Measurements from ENCODE around the gene PRELID1. TPM values are rescaled to one million over a fixed set of nuclear protein-coding genes. Genes with fewer than 3 reads are reported as not detected.

PRELID1 gene
- total RNA-seq, 2 experiments from 2014 or later, result 33.1 to 35.0 TPM

DNA sequence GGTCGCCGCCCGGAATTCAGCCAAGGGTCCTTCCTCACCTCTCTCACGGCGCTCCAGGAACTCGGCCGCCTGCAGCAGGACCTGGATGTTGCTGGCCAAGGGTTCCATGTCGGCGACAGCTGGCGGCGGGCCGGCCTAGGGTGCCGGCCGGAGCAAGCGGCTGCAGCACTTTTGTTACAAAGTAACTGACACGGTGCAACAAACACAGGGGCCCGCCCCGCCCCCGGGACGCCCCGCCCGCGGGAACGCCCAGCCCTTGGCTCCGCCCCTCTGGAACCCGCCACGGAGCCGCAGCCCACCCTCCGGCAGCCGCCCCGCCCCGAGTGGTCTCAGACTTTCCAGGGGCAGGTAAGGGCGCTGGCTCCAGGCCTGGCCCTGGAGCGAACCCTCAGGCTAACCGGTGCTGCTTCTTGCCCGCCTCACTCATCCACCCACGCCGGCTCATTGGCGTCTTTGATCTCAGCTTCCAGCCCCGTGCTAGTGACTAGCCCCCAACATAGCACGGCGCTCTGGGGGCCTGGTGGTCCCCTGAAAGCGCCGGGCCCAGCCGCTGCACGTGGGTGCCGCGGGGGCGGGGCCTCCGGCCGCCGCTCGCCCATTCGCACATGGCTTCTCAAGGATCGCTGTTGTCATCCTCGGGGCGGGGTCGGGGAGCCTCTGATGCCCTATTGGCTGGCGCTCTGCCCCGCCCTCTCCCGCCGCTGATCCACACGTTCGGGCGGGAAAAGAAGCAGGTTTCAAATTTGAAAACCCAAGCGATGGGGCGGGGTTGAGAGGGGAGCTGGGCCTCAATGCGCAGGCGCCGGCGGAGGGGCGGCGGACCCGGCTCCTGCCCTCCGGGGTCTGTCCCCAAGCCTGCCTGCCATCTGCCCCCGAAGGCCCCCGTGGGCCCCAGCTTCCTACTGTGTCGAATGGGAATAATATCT is 8.4 kb downstream of the PRELID1 start, which contains the start of gene MXD3:
Gene MXD3, minus strand, starts transcription at position 176 of the 926 bp plus-strand sequence. Its CDS starts 68 bp downstream, at position 108.
- intact Hi-C loops (cut with DNase I, micrococcal nuclease), result loop anchor here (1.0 to 10.0 kb wide), 6 partner anchors 45 to 205 kb away; partner anchors contain the start of genes DDX41 (in 1 of the 2), PDLIM7 (in 1 of the 2) and RGS14 (in 1 of the 2)
- H3K4me1 Mint-ChIP-seq (ENCODE audit: low read depth), result peaks cover 40% of the 10 kb centered on the region
- H3K27me3 Mint-ChIP-seq, result peaks cover 6% of the 10 kb centered on the region
- H3K27ac Mint-ChIP-seq, result no peak within 1 kb of the TSS
- TF ChIP-seq, protein P1, sequence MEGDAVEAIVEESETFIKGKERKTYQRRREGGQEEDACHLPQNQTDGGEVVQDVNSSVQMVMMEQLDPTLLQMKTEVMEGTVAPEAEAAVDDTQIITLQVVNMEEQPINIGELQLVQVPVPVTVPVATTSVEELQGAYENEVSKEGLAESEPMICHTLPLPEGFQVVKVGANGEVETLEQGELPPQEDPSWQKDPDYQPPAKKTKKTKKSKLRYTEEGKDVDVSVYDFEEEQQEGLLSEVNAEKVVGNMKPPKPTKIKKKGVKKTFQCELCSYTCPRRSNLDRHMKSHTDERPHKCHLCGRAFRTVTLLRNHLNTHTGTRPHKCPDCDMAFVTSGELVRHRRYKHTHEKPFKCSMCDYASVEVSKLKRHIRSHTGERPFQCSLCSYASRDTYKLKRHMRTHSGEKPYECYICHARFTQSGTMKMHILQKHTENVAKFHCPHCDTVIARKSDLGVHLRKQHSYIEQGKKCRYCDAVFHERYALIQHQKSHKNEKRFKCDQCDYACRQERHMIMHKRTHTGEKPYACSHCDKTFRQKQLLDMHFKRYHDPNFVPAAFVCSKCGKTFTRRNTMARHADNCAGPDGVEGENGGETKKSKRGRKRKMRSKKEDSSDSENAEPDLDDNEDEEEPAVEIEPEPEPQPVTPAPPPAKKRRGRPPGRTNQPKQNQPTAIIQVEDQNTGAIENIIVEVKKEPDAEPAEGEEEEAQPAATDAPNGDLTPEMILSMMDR (IDR thresholded peaks at IDR 0.05), result no peak
- H3K36me3 Mint-ChIP-seq (ENCODE audit: low read depth), result peaks cover 2% of the 10 kb centered on the region
- peak within 1 kb of the TSS; percentile 83 for H3K4me3 Mint-ChIP-seq
- Histone ChIP-seq H3K27ac (ENCODE audit: low read depth in 1 of 2, low read length in 2 of 2) (peak within 1 kb of the TSS in 1 of 2 donors; percentile 3), H3K4me1 (ENCODE audit: insufficient read depth, low read length) (peaks cover 59% of the 10 kb centered on the region), H3K27me3 (ENCODE audit: control insufficient read depth in 1 of 2, insufficient read depth in 2 of 2, low read length in 2 of 2) (peaks cover 0 to 3% of the 10 kb centered on the region in 2 experiments), H3K36me3 (ENCODE audit: insufficient read depth, low read length) (peaks cover 5% of the 10 kb centered on the region), H3K9me3 (ENCODE audit: control insufficient read depth in 1 of 2, insufficient read depth in 1 of 2, low read length in 2 of 2) (no peaks in the 10 kb centered on the region), H3K4me3 (ENCODE audit: low read length) (peak within 1 kb of the TSS; percentile 69)
- DNase-seq, result peak; percentile 87 to 96 (median 94)
- ChIA-PET CTCF (interaction anchor here (0.8 to 1.6 kb wide), 6 partner anchors 57 to 189 kb away, joined by 3 to 4 read pairs (median 4); no protein-coding TSS in a partner anchor), POLR2A (interaction anchor here (0.6 to 1.5 kb wide), 8 partner anchors 9 to 179 kb away, joined by 3 to 5 read pairs (median 4); partner anchors contain the start of genes GRK6, NSD1, PRELID1 and RAB24)
- ATAC-seq (ENCODE audit: poor library complexity), result peak; percentile 93
- H3K9me3 Mint-ChIP-seq, result no peaks in the 10 kb centered on the region

DNA sequence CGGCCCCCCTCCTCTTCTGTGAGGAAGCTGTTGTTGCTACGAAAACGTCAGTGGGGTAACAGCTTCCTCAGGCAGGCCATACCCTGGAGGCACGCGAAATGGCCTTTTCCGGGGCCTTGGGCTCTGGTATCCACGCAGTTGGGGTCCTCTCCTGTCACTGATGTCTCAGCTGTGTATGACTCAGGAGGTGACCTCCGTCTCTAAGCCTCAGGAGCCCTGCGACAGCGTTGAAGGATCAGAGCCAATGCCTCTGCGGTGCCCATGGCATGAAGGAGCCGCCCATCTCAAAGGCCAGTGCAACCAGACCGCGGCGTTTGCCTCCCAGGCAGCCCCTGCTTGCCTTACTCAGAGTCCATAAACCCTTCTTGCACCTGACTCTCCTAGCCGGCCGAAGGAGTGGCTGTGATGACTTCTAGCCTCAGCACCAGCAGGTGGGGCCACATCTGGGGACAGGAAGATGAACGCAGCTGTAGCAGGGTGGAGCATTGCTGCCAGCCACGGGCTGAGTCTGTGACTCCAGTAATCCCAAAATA is 9.1 kb downstream of the PRELID1 start:
- Mint-ChIP-seq H3K36me3 (ENCODE audit: low read depth) (no peaks in the 10 kb centered on the region), H3K27ac (no peak overlapping the region), H3K27me3 (peaks cover 6% of the 10 kb centered on the region), H3K9me3 (no peaks in the 10 kb centered on the region), H3K4me1 (ENCODE audit: low read depth) (peaks cover 41% of the 10 kb centered on the region), H3K4me3 (peak overlapping the region; percentile 82)
- ATAC-seq (ENCODE audit: poor library complexity), result peak; percentile 22
- intact Hi-C loops (cut with DNase I, micrococcal nuclease), result loop anchor here (1.0 to 10.0 kb wide), 5 partner anchors 45 to 205 kb away; partner anchors contain the start of genes DDX41 (in 1 of the 2), PDLIM7 (in 1 of the 2) and RGS14 (in 1 of the 2)
- TF ChIP-seq, protein P1 (IDR thresholded peaks at IDR 0.05), result no peak
- no peaks in the 10 kb centered on the region for H3K9me3 ChIP-seq (ENCODE audit: control insufficient read depth in 1 of 2, insufficient read depth in 1 of 2, low read length in 2 of 2)
- H3K27ac ChIP-seq (ENCODE audit: low read depth in 1 of 2, low read length in 2 of 2), result peak overlapping the region in 1 of 2 donors; percentile 3
- CTCF ChIA-PET, result interaction anchor here (0.8 to 1.6 kb wide), 6 partner anchors 56 to 189 kb away, joined by 3 to 4 read pairs (median 4); no protein-coding TSS in a partner anchor
- H3K4me3 ChIP-seq (ENCODE audit: low read length), result peak overlapping the region; percentile 69
- peaks cover 51% of the 10 kb centered on the region for H3K4me1 ChIP-seq (ENCODE audit: insufficient read depth, low read length)
- peaks cover 0 to 3% of the 10 kb centered on the region in 2 experiments for H3K27me3 ChIP-seq (ENCODE audit: control insufficient read depth in 1 of 2, insufficient read depth in 2 of 2, low read length in 2 of 2)
- POLR2A ChIA-PET, result interaction anchor here (0.8 to 1.5 kb wide), 7 partner anchors 9 to 179 kb away, joined by 3 to 5 read pairs (median 4); partner anchors contain the start of genes GRK6, NSD1, PRELID1 and RAB24
- peak in 4 of 14 experiments; percentile 29 to 67 (median 48) for DNase-seq
- peaks cover 2% of the 10 kb centered on the region for H3K36me3 ChIP-seq (ENCODE audit: insufficient read depth, low read length)
